ENCODE results near the gene JADE2.
A peak's percentile ranks its signal among the peaks of the same experiment; 100 is the strongest.
"Not testable (repeated sequence)": the region's sequence is repeated elsewhere in the genome, so short reads cannot be mapped to it uniquely, and the experiment has no call there.

JADE2 gene

DNA sequence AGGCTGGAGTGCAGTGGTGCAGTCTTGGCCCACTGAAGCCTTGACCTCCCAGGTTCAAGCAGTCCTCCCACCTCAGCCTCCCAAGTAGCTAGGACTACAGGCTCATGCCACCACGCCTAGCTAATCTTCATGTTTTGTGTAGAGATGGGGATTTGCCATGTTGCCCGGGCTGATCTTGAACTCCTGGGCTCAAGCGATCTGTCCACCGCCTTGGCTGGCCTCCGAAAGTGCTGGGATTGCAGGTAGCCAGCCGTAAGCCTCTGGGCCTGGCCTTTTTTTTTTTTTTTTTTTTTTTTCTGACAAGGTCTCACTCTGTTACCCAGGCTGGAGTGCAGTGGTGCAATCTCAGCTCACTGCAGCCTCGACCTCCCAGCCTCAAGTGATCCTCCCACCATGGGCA lies 27.2 kb downstream of the JADE2 start:
- H3K36me3 ChIP-seq (ENCODE audit: control insufficient read depth in 2 of 2, insufficient read depth in 1 of 2, low read length in 2 of 2); H3K27ac ChIP-seq (ENCODE audit: extremely low read depth, low read depth, low read length); POLR2A ChIA-PET; H3K9me3 ChIP-seq (ENCODE audit: control insufficient read depth, insufficient read depth, low read depth, low read length); CTCF ChIA-PET; H3K4me3 ChIP-seq (ENCODE audit: low read depth, low read length); H3K4me1 ChIP-seq (ENCODE audit: control insufficient read depth, insufficient read depth, low read length): not testable (repeated sequence)
- TF ChIP-seq ZNF362 (tag by site-specific recombination; IDR thresholded peaks at IDR 0.05) = peak; percentile 53; the same call in 1 of the 2 replicates

DNA sequence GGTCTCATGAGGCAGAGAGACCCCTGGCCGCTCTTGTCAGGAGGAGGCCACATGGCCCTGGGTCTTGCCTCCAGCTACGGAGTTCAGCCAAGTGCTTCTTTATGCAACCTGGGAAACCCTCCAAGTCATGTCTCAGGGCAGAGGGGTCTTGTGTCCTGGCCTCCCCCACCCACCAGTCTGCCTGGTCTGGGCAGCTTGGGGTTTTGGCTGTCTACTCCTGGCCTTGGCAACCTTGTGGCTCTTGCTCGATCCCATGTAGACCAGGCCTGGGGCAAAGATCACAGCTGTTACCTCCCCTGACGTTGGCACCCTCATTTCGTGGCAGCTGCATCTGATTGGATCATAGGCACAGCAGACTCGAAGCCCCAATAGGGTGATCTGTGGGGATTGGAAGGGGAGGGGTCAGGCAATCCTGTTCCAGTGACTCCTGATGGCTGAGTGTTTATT lies 28.4 kb downstream of the JADE2 start:
- TF ChIP-seq ZBTB11 (tag by site-specific recombination; conservative IDR thresholded peaks at IDR 0.05; ENCODE audit: low read depth) (no peak), ZNF274 (IDR thresholded peaks at IDR 0.05; ENCODE audit: low read length) (no peak), ZNF274 (tag by site-specific recombination; IDR thresholded peaks at IDR 0.05; ENCODE audit: borderline replicate concordance) (no peak), ZNF677 (tag by site-specific recombination; IDR thresholded peaks at IDR 0.05) (no peak), PBX3 (CRISPR knock-in tag; IDR thresholded peaks at IDR 0.05) (no peak), ATF2 (tag by site-specific recombination; IDR thresholded peaks at IDR 0.05; ENCODE audit: low read depth) (no peak), ZNF292 (tag by site-specific recombination; IDR thresholded peaks at IDR 0.05; ENCODE audit: borderline replicate concordance, low read depth) (no peak), ZNF521 (tag by site-specific recombination; IDR thresholded peaks at IDR 0.05) (no peak), MYNN (tag by site-specific recombination; IDR thresholded peaks at IDR 0.05; ENCODE audit: borderline replicate concordance) (no peak), ZXDB (tag by site-specific recombination; IDR thresholded peaks at IDR 0.05) (no peak), ZSCAN23 (tag by site-specific recombination; IDR thresholded peaks at IDR 0.05) (no peak), ZNF112 (tag by site-specific recombination; IDR thresholded peaks at IDR 0.05) (no peak), KLF1 (tag by site-specific recombination; IDR thresholded peaks at IDR 0.05) (no peak), ZNF654 (tag by site-specific recombination; IDR thresholded peaks at IDR 0.05; ENCODE audit: low read depth) (no peak), MEIS1 (CRISPR knock-in tag; IDR thresholded peaks at IDR 0.05; ENCODE audit: borderline replicate concordance) (no peak), KLF8 (tag by site-specific recombination; IDR thresholded peaks at IDR 0.05) (no peak), ZNF670 (tag by site-specific recombination; IDR thresholded peaks at IDR 0.05; ENCODE audit: low read depth) (no peak), ZBTB20 (tag by site-specific recombination; IDR thresholded peaks at IDR 0.05) (no peak), ZNF138 (tag by site-specific recombination; IDR thresholded peaks at IDR 0.05; ENCODE audit: borderline replicate concordance) (no peak)
- TF ChIP-seq, protein P1, sequence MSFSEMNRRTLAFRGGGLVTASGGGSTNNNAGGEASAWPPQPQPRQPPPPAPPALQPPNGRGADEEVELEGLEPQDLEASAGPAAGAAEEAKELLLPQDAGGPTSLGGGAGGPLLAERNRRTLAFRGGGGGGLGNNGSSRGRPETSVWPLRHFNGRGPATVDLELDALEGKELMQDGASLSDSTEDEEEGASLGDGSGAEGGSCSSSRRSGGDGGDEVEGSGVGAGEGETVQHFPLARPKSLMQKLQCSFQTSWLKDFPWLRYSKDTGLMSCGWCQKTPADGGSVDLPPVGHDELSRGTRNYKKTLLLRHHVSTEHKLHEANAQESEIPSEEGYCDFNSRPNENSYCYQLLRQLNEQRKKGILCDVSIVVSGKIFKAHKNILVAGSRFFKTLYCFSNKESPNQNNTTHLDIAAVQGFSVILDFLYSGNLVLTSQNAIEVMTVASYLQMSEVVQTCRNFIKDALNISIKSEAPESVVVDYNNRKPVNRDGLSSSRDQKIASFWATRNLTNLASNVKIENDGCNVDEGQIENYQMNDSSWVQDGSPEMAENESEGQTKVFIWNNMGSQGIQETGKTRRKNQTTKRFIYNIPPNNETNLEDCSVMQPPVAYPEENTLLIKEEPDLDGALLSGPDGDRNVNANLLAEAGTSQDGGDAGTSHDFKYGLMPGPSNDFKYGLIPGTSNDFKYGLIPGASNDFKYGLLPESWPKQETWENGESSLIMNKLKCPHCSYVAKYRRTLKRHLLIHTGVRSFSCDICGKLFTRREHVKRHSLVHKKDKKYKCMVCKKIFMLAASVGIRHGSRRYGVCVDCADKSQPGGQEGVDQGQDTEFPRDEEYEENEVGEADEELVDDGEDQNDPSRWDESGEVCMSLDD (tag by site-specific recombination; IDR thresholded peaks at IDR 0.05) = no peak
- TF ChIP-seq, protein P2, sequence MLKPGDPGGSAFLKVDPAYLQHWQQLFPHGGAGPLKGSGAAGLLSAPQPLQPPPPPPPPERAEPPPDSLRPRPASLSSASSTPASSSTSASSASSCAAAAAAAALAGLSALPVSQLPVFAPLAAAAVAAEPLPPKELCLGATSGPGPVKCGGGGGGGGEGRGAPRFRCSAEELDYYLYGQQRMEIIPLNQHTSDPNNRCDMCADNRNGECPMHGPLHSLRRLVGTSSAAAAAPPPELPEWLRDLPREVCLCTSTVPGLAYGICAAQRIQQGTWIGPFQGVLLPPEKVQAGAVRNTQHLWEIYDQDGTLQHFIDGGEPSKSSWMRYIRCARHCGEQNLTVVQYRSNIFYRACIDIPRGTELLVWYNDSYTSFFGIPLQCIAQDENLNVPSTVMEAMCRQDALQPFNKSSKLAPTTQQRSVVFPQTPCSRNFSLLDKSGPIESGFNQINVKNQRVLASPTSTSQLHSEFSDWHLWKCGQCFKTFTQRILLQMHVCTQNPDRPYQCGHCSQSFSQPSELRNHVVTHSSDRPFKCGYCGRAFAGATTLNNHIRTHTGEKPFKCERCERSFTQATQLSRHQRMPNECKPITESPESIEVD (tag by site-specific recombination; IDR thresholded peaks at IDR 0.05) = no peak
- H3K27ac ChIP-seq (ENCODE audit: extremely low read depth, low read depth, low read length) = no peak overlapping the region
- ChIA-PET CTCF (interaction anchor here (0.6 to 2.3 kb wide), 3 partner anchors 26 to 1112 kb away, joined by 3 to 7 read pairs (median 3); no protein-coding TSS in a partner anchor), POLR2A (no interaction called here)
- no peaks in the 10 kb centered on the region for H3K9me3 ChIP-seq (ENCODE audit: control insufficient read depth, insufficient read depth, low read depth, low read length)
- peaks cover 0 to 7% of the 10 kb centered on the region in 2 experiments; a peak in 2 of 3 replicates for H3K36me3 ChIP-seq (ENCODE audit: control insufficient read depth in 2 of 2, insufficient read depth in 1 of 2, low read length in 2 of 2)
- no peaks in the 10 kb centered on the region for H3K4me1 ChIP-seq (ENCODE audit: control insufficient read depth, insufficient read depth, low read length)
- no peak overlapping the region for H3K4me3 ChIP-seq (ENCODE audit: low read depth, low read length)
